HG03159 (cell line): Measurements from ENCODE around the gene NUP93.
"Not testable (repeated sequence)": the region's sequence is repeated elsewhere in the genome, so short reads cannot be mapped to it uniquely, and the experiment has no call there.

Source experiments
- ATAC-seq: cut with Tn5 transposase; IDR thresholded peaks from one replicate; pipeline ENCODE4 v1.9.1; 2021; ENCODE audit warnings: mild to moderate bottlenecking, moderate library complexity; ENCODE audit not compliant: unreplicated experiment

The NUP93 gene

DNA sequence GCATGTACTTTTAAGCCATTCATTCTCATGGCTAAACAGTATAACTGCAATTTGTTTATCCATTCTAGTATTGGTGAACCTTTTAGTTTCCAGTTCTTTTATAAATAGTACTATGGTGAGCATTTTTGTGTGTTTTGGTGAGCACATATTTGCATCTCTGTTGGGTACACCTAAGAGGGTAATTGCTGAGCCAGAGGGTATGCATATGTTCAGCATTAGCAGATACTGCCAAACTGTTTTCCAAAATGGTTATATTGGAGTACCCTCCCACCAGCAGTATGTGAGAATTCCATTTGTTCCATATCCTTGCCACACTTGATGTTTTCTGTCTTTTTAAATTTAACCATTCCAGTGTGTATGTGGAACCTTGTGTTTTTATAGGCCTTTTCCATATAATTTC is 81.0 kb downstream of the NUP93 start:
- no peak for ATAC-seq

- ATAC-seq: not testable (repeated sequence)
Observed at GRCh38 chr16:56811602-56812001, 81.7 kb downstream of the NUP93 start.

- ATAC-seq: no peak
Observed at GRCh38 chr16:56812884-56813283, 83.0 kb downstream of the NUP93 start.

GRCh38 chr16:56814537-56815432 is 84.9 kb downstream of the NUP93 start:
- ATAC-seq: no peak

DNA sequence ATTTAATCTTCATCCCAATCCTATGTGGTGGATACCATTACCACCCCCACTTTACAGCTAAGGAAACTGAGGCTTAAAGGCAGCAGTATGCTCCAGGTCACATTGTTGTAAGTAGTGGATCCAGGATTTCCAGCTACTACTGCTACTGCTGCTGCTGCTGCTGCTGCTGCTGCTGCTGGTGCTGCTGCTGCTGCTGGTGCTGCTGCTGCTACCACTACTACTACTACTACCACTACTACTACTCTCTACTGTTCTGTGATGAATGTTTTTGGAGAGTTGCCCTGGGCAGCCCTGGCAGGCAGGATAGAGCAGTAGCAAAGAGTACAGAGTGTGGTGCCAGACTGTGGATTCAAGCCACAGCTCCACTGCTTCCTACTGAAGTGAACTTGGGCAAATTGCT is 85.8 kb downstream of the NUP93 start:
- ATAC-seq: no peak

DNA sequence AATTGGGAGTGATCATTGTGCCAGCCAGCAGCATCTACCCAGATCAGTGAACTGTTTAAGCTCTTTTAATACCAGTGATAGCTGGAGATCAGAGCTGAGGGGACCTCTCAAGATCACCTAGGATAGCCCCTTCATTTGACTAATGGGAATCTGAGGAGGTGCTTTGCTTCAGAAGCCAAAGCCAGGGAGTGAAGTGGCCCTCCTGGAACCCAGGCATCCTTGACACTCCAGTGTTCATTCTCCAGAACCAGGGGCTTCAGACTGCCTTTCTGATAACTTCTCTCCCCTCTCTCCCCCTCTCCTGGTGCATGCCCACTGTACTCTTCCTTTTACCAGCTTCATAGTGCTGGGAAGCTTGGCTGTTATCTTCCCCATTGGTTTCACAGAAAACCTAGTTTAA is 87.1 kb downstream of the NUP93 start:
- ATAC-seq: no peak

GRCh38 chr16:56817938-56818337 is 88.0 kb downstream of the NUP93 start:
- no peak for ATAC-seq

DNA sequence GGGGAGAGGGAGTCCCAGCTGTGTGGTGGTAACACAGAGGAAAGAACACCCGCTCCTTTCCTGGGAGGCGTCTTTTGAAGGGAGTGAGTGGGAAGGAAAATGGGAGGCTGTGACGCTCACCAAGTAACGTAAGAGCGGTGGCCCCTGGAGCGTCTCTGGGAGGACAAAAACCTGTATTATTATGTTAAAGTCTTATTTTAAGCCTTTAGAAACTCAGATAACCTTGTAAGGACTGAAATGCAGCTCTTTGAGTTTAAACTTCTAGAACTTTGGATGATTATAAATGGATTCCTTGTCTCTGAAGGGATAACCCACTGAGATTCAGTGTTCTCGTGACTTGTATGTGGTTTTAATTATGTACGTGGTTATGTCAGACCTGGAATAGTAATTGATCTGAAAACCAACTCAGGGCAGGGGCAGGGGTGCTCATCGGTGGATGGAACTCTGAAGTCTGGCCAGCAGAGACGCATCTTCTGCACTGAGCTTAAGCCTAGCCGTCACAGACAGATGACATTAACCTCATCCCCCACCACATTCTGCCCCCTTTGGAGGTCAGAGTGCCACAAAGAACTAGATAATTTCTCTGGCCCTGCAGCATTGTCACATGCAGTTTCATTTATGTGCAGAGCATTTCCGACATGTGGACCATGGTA is 93.3 kb downstream of the NUP93 start:
- no peak for ATAC-seq

DNA sequence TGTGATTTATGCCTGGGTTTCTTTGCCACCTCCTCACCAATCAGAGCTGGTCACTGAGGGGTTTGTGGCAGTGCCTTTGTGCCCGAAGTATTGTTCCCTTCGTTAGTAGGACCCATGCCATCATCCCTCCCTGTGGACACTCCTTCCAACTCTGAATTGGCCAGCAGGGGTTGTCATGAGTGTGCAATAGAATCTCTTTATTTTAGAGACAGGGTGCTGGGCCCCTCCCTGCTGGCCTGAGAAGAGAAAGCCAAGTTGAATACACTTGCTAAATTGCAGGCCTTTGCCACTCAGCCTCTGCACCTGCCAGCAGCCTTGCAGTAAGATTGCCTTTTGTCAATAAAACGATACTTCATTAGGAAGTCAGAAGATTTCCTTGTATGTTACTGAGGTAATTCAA is 94.4 kb downstream of the NUP93 start:
- no peak for ATAC-seq

GRCh38 chr16:56824804-56825203 is 94.9 kb downstream of the NUP93 start:
- ATAC-seq: no peak

- ATAC-seq: no peak
Observed at GRCh38 chr16:56825826-56826225, 95.9 kb downstream of the NUP93 start.

- ATAC-seq: no peak
Observed at GRCh38 chr16:56828647-56829046, 98.7 kb downstream of the NUP93 start.

GRCh38 chr16:56830669-56831068 is 100.7 kb downstream of the NUP93 start:
- no peak for ATAC-seq

- ATAC-seq: no peak
Observed at GRCh38 chr16:56832768-56833167, 102.8 kb downstream of the NUP93 start.

GRCh38 chr16:56833243-56833970 is 103.5 kb downstream of the NUP93 start:
- no peak for ATAC-seq

DNA sequence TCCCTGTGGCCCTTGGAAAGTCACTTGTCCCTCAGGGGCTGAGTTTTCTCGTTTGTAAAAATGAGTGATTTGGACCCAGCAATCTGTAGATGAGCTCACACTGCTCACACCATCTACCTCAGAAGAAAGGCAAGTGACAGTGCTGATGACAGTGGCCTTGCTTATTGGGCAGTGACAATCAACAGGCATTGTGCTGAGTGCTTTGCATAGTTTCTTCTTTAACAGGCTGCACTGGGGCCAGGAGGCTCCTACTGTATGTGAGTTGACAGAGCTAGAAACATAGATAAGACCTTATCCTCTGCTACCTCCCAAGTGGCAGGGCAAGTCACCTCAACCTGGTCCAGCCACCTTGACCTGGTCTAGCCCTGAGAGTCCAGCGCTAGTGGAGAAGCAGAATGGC is 105.4 kb downstream of the NUP93 start:
- ATAC-seq: no peak

DNA sequence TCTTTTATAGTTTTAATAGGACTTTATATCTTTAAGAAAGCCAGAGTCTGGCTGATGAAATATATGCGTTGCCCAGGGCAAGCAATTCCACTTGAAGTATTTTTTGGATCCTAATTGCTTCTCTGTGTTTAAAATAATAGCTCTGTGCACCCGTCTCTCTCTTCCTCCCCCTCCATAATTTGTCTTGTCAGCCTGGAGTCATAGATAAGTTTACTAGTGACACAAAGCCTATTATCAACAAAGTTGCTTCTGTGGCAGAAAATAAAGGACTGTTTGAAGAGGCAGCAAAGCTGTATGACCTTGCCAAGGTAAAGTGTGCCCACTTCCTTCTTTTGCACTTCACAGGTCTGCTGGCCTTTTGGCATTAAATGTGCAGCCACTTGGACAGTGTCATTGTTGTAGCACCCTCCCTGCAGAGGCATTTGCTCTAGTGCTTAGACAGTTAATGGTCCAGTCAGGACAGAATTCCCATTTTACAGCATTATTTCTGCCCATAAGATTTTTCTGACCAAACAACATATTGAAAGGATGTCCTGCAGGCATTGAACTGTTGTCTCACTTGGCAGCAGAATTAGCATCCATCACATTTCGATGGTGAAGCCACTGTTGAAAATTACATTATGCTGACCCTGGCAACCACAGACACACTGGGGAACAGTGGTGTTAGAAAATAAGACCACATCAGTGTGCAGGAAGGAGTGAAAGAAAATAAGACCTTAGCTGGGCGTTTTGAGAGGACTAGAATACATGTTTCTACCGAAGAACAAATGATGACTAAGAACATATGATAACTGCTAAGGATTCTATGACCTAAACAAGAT is 106.7 kb downstream of the NUP93 start:
- ATAC-seq: no peak

- no peak for ATAC-seq
Observed at GRCh38 chr16:56838622-56839337, 108.9 kb downstream of the NUP93 start.

DNA sequence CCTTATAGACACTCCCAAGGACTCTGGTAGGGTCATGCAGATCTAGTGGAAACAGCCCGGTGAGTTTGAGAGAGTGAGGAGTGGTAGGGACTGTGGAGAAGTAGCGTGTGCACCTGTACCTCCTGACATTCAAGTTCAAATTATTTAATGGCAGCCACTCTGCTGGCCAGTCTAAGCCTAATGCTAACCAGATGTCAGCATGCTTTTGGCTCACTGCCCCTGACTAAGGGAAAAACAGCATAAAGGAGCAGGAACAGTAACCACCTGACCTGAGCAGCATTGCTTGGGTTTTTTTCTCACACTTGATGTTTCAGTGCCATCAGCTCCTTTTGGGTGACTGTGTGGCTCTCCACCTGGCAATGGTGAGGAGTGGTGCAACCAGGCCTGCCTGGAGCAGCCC is 111.3 kb downstream of the NUP93 start:
- ATAC-seq: no peak

DNA sequence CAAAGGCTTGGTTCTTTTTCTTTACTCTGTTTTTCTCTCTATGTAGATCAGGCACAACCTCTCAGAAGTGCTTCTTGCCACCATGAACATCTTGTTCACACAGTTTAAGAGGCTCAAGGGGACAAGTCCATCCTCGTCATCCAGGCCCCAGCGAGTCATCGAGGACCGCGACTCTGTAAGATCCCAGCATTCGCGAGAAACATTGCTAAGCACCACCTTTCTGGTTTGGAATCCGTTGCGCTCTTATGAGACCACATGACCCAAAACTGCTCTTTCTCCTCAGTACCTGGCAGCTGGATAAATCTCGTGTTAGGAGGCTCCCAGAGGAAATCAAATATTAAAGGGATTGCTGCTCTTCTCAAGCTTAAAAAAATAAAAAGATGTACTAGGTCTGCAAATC is 111.7 kb downstream of the NUP93 start:
- no peak for ATAC-seq
